ENCODE measurements around the gene NUP210L. TPM values are rescaled to one million over a fixed set of nuclear protein-coding genes. Genes with fewer than 3 reads are reported as not detected.

Gene NUP210L
- total RNA-seq, 2 experiments from 2014 or later: 0.04 to 0.05 TPM

GRCh38 chr1:154183046-154183915 lies 28.4 kb upstream of the NUP210L start:
- intact Hi-C loops (cut with DNase I, micrococcal nuclease): loop anchor here (1.0 to 10.0 kb wide), 9 partner anchors 37 to 792 kb away; partner anchors contain the start of genes ATP8B2 (in 1 of the 2), CKS1B (in 1 of the 2), HAX1 (in 1 of the 2) and ILF2 (in 1 of the 2)
- Mint-ChIP-seq H3K9me3 (ENCODE audit: low read depth) (no peaks in the 10 kb centered on the region), H3K4me3 (peak overlapping the region; percentile 99), H3K4me1 (peaks cover 39% of the 10 kb centered on the region), H3K36me3 (ENCODE audit: low read depth) (peaks cover 39% of the 10 kb centered on the region), H3K27ac (peak overlapping the region; percentile 100), H3K27me3 (no peaks in the 10 kb centered on the region)
- ChIA-PET POLR2A (interaction anchor here (0.6 to 0.7 kb wide), 2 partner anchors 41 to 1087 kb away, joined by 4 to 5 read pairs; no protein-coding TSS in a partner anchor), CTCF (interaction anchor here (1.0 to 1.6 kb wide), 4 partner anchors 26 to 203 kb away, joined by 3 to 5 read pairs (median 3); no protein-coding TSS in a partner anchor)
- peak; percentile 98 for DNase-seq
- ATAC-seq: peak; percentile 72

- no peaks in the 10 kb centered on the region for H3K9me3 Mint-ChIP-seq (ENCODE audit: low read depth)
- H3K36me3 Mint-ChIP-seq (ENCODE audit: low read depth): peaks cover 44% of the 10 kb centered on the region
- peak; percentile 73 for ATAC-seq
- no peaks in the 10 kb centered on the region for H3K27me3 Mint-ChIP-seq
- DNase-seq: peak; percentile 93
- peaks cover 47% of the 10 kb centered on the region for H3K4me1 Mint-ChIP-seq
- H3K27ac Mint-ChIP-seq: peak overlapping the region; percentile 100
- ChIA-PET POLR2A (interaction anchor here (0.6 to 1.2 kb wide), 6 partner anchors 11 to 281 kb away, joined by 3 to 5 read pairs (median 4); partner anchors contain the start of gene RPS27), CTCF (interaction anchor here (0.8 to 1.9 kb wide), 6 partner anchors 11 to 89 kb away, joined by 3 to 6 read pairs (median 4); a partner anchor contains a TSS)
- H3K4me3 Mint-ChIP-seq: peak overlapping the region; percentile 99
- intact Hi-C loops (cut with DNase I, micrococcal nuclease): loop anchor here (1.0 to 10.0 kb wide), 18 partner anchors 11 to 819 kb away; partner anchors contain the start of genes HAX1 (in 2 of the 2), RPS27 (in 2 of the 2), UBAP2L (in 2 of the 2) and ATP8B2 (in 1 of the 2)
Observed at GRCh38 chr1:154182344-154183045, 27.6 kb upstream of the NUP210L start.

GRCh38 chr1:154181944-154182343 lies 27.1 kb upstream of the NUP210L start:
- Mint-ChIP-seq H3K27ac (peak overlapping the region; percentile 100), H3K4me1 (peaks cover 53% of the 10 kb centered on the region), H3K9me3 (ENCODE audit: low read depth) (no peaks in the 10 kb centered on the region), H3K36me3 (ENCODE audit: low read depth) (peaks cover 49% of the 10 kb centered on the region), H3K27me3 (no peaks in the 10 kb centered on the region), H3K4me3 (peak overlapping the region; percentile 99)
- intact Hi-C loops (cut with DNase I, micrococcal nuclease): loop anchor here (1.0 to 10.0 kb wide), 17 partner anchors 11 to 819 kb away; partner anchors contain the start of genes RPS27 (in 2 of the 2), ATP8B2 (in 1 of the 2), CHTOP (in 1 of the 2) and CKS1B (in 1 of the 2)
- DNase-seq: no peak
- POLR2A ChIA-PET: interaction anchor here (0.6 to 1.2 kb wide), 6 partner anchors 11 to 282 kb away, joined by 3 to 5 read pairs (median 4); partner anchors contain the start of gene RPS27
- CTCF ChIA-PET: interaction anchor here (0.8 to 1.9 kb wide), 6 partner anchors 11 to 89 kb away, joined by 3 to 6 read pairs (median 4); a partner anchor contains a TSS
- no peak for ATAC-seq

- CTCF ChIA-PET: interaction anchor here (1.1 to 1.2 kb wide), 3 partner anchors 22 to 92 kb away, joined by 4 to 5 read pairs (median 4); partner anchors contain the start of gene HAX1
- DNase-seq (no peak), ATAC-seq (no peak)
- H3K4me1 Mint-ChIP-seq: peaks cover 63% of the 10 kb centered on the region
- no peaks in the 10 kb centered on the region for H3K9me3 Mint-ChIP-seq (ENCODE audit: low read depth)
- POLR2A ChIA-PET: interaction anchor here (0.7 to 1.1 kb wide), 3 partner anchors 15 to 23 kb away, joined by 3 to 5 read pairs (median 4); no protein-coding TSS in a partner anchor
- no peaks in the 10 kb centered on the region for H3K27me3 Mint-ChIP-seq
- H3K36me3 Mint-ChIP-seq (ENCODE audit: low read depth): peaks cover 61% of the 10 kb centered on the region
- H3K4me3 Mint-ChIP-seq: peak overlapping the region; percentile 99
- H3K27ac Mint-ChIP-seq: peak overlapping the region; percentile 91
- intact Hi-C loops (cut with DNase I, micrococcal nuclease): loop anchor here (5.0 to 10.0 kb wide), 6 partner anchors 147 to 795 kb away; partner anchors contain the start of genes ATP8B2 (in 1 of the 2), CKS1B (in 1 of the 2), ILF2 (in 1 of the 2) and RPS27 (in 1 of the 2)
Observed at GRCh38 chr1:154179946-154180687, 25.2 kb upstream of the NUP210L start.

GRCh38 chr1:154178911-154179811 lies 24.3 kb upstream of the NUP210L start:
- H3K4me3 Mint-ChIP-seq: peak overlapping the region; percentile 99
- intact Hi-C loops (cut with DNase I, micrococcal nuclease): no loop called here
- POLR2A ChIA-PET: interaction anchor here (0.7 kb wide), 1 partner anchor 10 kb away, joined by 4 read pairs; no protein-coding TSS in a partner anchor
- CTCF ChIA-PET: interaction anchor here (0.6 to 2.9 kb wide), 4 partner anchors 20 to 279 kb away, joined by 3 to 16 read pairs (median 4); no protein-coding TSS in a partner anchor
- ATAC-seq (no peak), DNase-seq (no peak)
- H3K4me1 Mint-ChIP-seq: peaks cover 63% of the 10 kb centered on the region
- H3K27me3 Mint-ChIP-seq: no peaks in the 10 kb centered on the region
- H3K36me3 Mint-ChIP-seq (ENCODE audit: low read depth): peaks cover 68% of the 10 kb centered on the region
- no peaks in the 10 kb centered on the region for H3K9me3 Mint-ChIP-seq (ENCODE audit: low read depth)
- peak overlapping the region; percentile 91 for H3K27ac Mint-ChIP-seq

GRCh38 chr1:154178013-154178412 lies 23.1 kb upstream of the NUP210L start:
- peak; percentile 58 for DNase-seq
- ChIA-PET POLR2A (interaction anchor here (0.6 to 0.7 kb wide), 3 partner anchors 9 to 119 kb away, joined by 3 to 8 read pairs (median 4); no protein-coding TSS in a partner anchor), CTCF (interaction anchor here (0.5 to 2.9 kb wide), 5 partner anchors 19 to 217 kb away, joined by 3 to 16 read pairs (median 3); no protein-coding TSS in a partner anchor)
- Mint-ChIP-seq H3K27ac (peak overlapping the region; percentile 38), H3K4me1 (peaks cover 62% of the 10 kb centered on the region), H3K4me3 (peak overlapping the region; percentile 2), H3K27me3 (no peaks in the 10 kb centered on the region), H3K36me3 (ENCODE audit: low read depth) (peaks cover 69% of the 10 kb centered on the region), H3K9me3 (ENCODE audit: low read depth) (no peaks in the 10 kb centered on the region)
- ATAC-seq: no peak
- intact Hi-C loops (cut with DNase I, micrococcal nuclease): no loop called here

GRCh38 chr1:154176337-154176736 lies 21.5 kb upstream of the NUP210L start:
- ChIA-PET CTCF (interaction anchor here (0.6 to 2.9 kb wide), 3 partner anchors 9 to 30 kb away, joined by 3 to 16 read pairs (median 5); no protein-coding TSS in a partner anchor), POLR2A (no interaction called here)
- Mint-ChIP-seq H3K4me3 (no peak overlapping the region), H3K27me3 (no peaks in the 10 kb centered on the region), H3K4me1 (peaks cover 74% of the 10 kb centered on the region), H3K27ac (peak overlapping the region; percentile 78), H3K36me3 (ENCODE audit: low read depth) (peaks cover 73% of the 10 kb centered on the region), H3K9me3 (ENCODE audit: low read depth) (no peaks in the 10 kb centered on the region)
- intact Hi-C loops (cut with DNase I, micrococcal nuclease): no loop called here
- ATAC-seq: peak; percentile 37
- DNase-seq: no peak

- H3K4me3 Mint-ChIP-seq: no peak overlapping the region
- no peak for DNase-seq
- peaks cover 75% of the 10 kb centered on the region for H3K4me1 Mint-ChIP-seq
- H3K27ac Mint-ChIP-seq: no peak overlapping the region
- H3K36me3 Mint-ChIP-seq (ENCODE audit: low read depth): peaks cover 75% of the 10 kb centered on the region
- H3K27me3 Mint-ChIP-seq: no peaks in the 10 kb centered on the region
- ChIA-PET CTCF (interaction anchor here (0.6 to 0.7 kb wide), 2 partner anchors 97 to 604 kb away, joined by 3 to 4 read pairs; partner anchors contain the start of gene HAX1), POLR2A (interaction anchor here (0.7 kb wide), 1 partner anchor 999 kb away, joined by 7 read pairs; the partner anchor contains the start of gene KRTCAP2)
- H3K9me3 Mint-ChIP-seq (ENCODE audit: low read depth): no peaks in the 10 kb centered on the region
- ATAC-seq: no peak
- intact Hi-C loops (cut with DNase I, micrococcal nuclease): loop anchor here in 1 of 2 experiments (5.0 kb wide), 1 partner anchor 52 kb away; no protein-coding TSS in a partner anchor
Observed at GRCh38 chr1:154174654-154175053, 19.8 kb upstream of the NUP210L start.

- intact Hi-C loops (cut with DNase I, micrococcal nuclease): loop anchor here in 1 of 2 experiments (1.0 to 5.0 kb wide), 4 partner anchors 10 to 181 kb away; partner anchors contain the start of gene RPS27
- H3K36me3 Mint-ChIP-seq (ENCODE audit: low read depth): peaks cover 76% of the 10 kb centered on the region
- H3K4me3 Mint-ChIP-seq: no peak overlapping the region
- DNase-seq: no peak
- H3K9me3 Mint-ChIP-seq (ENCODE audit: low read depth): no peaks in the 10 kb centered on the region
- peak overlapping the region; percentile 86 for H3K27ac Mint-ChIP-seq
- H3K4me1 Mint-ChIP-seq: peaks cover 58% of the 10 kb centered on the region
- CTCF ChIA-PET: interaction anchor here (0.8 to 1.1 kb wide), 2 partner anchors 10 to 26 kb away, joined by 3 to 4 read pairs; no protein-coding TSS in a partner anchor
- H3K27me3 Mint-ChIP-seq: no peaks in the 10 kb centered on the region
- POLR2A ChIA-PET: interaction anchor here (0.6 to 1.7 kb wide), 3 partner anchors 9 to 44 kb away, joined by 4 to 7 read pairs (median 4); no protein-coding TSS in a partner anchor
- ATAC-seq: no peak
Observed at GRCh38 chr1:154171880-154172279, 17.0 kb upstream of the NUP210L start.

Data from activated CD4-positive, alpha-beta T cell treated with anti-CD3 and anti-CD28 coated beads for 36 hours (primary cell).